HG03521 (cell line): ENCODE data around the gene IFNGR1.
"Not testable (repeated sequence)": the region's sequence is repeated elsewhere in the genome, so short reads cannot be mapped to it uniquely, and the experiment has no call there.

Experiments
- ATAC-seq: cut with Tn5 transposase; IDR thresholded peaks from one replicate; pipeline ENCODE4 v1.9.1; 2021; ENCODE audit warnings: mild to moderate bottlenecking, moderate library complexity; ENCODE audit not compliant: unreplicated experiment

IFNGR1 gene

DNA sequence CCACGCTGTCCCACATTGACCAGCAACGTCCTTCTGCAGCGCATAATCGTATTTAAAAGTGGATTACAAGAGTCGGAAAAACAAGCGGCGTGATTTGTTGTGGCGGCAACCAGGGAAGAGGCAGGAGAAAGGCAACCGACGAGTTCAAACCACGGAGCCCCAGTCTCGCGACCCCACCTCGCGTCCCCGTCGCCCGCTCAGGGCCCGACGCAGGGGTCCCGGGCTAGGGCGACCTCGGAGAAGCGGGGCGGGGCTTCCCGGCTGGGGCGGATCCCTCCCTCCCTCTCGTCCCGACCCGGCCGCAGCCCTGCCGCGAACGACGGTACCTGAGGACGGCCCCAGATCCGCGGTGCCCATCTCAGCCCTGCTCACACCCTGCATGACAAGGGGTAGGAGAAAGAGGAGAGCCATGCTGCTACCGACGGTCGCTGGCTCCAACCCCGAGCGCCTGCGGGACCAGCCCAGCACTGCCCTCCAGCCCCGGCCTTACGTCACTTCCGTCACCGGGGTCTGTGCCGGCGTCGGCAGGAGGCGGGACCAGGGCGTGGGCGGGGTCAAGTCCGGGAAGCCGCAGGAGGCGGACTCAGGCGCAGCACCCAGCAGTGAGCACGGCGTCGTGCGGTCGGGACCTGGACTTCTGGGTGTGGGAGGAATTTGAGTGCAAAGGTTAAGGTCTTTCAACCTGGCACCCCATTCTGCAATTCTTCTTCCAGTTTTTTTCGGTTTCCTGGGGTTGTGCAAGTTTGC lies at the start of gene IFNGR1:
Gene IFNGR1 (minus strand): TSS at position 469 of the 747 bp plus-strand sequence. CDS start 58 bp downstream, at position 411.
- ATAC-seq, result peak; percentile 91

DNA sequence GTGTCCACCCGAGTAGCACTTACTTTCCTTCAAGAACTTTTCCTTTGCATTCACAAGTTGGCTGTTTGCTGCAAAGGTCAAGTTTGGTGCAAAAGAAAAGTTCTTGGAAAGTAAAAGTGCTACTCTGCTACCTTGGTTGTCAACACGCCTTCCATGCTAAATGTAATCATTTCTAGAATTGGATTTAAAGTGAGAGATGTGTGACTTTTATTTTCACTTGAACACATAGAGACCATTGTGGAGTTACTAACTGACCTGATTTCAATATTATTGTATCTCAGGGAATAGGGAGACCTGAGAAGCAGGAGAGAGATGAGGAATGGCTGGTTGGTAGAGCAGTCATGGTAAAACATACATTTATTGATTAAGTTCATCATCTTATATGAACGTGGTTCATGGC lies 49.7 kb upstream of the IFNGR1 start:
- ATAC-seq, result no peak

DNA sequence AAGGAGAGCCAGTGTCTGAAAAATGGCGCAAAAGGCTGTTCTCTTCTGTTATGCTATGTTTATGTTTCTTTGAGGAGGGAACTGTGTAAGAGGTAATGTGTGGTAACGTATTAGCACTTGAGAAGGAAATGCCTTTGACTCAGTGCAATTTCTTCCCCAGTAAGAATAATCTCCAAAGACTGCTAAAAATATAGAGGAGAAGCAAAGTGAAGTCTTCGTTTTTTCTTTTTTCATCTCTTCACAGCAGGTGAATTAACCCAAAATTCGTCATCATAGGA lies 47.1 kb upstream of the IFNGR1 start:
- no peak for ATAC-seq

DNA sequence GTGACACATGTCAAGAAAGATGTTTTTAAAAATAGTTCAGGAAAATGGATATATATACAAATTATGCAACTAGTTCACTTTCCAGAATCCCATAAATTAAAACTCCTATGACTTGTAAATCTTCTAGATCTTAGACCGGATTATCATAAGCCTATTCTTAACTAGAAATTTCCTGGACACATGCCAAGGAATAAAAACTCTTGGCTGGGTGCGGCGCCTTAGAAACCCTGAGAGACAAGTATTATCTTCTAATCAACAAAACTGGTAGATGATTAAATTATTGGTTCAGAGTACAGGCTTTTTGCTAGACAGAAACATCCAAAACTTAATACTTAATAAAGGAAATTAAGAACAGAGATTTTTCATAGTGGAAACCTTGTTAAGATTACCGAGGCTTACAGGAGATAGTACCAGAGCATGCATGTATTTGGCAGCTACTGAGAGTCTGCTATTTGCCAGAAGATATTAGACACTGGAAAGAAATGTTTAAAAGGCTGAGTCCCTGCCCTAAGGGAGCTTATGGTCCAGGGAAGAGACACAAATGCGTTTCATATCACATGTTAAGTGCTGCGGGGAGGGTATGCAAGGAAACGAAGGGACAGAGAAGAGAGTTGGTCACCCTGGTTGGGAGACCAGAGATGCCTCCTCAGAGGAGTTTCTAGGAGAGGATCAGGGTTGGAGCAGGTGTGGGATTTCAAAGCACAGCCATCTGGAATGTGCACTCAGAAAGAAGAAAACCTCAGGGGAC lies 46.5 kb upstream of the IFNGR1 start:
- ATAC-seq, result no peak

DNA sequence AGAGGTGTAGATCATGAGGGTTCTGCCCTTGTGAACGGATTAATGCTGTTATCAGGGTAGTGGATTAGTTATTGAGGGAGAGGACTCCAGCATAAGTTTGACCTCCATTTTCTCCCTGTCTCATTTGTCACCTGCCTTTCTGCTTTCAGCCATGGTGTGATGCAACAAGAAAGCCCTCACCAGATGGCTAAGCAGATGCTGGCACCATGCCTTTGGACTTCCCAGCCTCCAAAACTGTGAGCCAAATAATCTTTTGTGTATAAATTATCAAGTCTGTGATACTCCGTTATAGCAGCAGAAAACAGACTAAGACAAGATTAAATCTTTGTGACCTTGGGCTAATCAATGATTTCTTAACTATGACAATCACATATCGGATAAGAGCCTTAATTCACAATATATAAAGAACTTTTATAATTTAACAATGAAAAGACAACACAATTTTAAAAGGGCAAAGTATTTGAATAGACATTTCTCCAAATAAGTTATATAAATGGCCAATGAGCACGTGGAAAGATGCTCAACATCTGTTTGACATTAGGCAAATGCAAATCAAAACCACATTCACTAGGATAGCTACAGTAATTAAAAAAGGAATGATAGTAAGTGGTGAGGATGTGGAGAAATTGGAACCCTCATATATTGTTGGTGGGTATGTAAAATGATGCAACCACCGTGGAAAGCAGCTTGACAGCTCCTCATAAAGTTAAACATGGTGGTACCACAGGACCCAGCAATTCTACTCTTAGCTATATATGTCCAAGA lies 45.3 kb upstream of the IFNGR1 start:
- no peak for ATAC-seq

DNA sequence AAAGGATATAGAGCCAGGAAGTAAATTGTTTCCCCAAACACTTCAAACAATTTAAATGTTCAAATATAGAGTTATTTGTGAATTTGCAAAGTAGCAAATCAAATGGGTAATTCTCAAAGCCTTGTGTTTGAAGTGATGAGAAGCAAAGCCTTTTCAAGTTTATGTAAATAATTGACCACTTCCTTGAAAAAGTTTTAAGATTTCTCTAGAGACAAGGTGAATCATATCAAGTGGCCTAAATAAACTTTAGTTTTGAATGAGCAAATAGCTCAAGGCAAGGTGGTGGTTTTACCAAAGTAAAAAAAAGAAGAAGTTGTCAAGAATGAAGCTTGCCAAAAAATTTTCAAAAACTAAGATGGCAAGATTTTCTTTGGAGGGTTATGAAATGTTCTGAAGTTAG lies 42.6 kb upstream of the IFNGR1 start:
- no peak for ATAC-seq

DNA sequence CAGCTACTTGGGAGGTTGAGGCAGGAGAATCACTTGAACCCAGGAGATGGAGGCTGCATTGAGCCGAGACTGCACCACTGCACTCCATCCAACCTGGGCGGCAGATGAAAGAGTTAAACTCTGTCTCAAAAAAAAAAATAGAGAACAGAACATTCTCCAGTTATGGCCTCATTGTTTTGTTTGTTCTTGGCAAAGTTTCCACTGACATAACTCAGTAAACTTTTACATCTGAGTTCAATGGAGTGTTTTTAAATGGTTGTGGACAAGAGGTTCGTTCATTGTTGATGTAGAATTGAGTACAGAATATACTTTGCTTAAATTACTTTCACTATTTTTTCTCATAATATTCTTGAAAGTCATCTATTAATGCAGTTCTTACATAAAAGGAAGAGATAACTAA lies 42.2 kb upstream of the IFNGR1 start:
- no peak for ATAC-seq

DNA sequence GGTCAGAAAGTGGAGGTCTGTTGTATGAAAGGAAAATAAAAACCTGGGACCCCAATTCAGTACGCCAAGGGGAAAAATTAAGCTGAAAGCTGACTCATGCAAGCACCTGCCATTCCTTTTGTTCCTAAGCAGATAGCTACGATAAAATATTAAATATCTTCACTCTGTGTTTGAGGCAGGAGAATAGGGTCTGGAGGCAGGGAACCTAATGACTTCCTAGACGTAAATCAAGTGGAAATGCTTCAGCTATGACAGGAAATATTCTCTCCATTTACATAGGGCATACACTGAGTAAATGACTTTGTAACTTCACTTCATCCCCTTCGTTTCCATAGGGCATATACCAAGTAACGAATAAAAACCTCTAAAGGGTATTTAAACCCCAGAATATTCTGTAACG lies 41.0 kb upstream of the IFNGR1 start:
- no peak for ATAC-seq

DNA sequence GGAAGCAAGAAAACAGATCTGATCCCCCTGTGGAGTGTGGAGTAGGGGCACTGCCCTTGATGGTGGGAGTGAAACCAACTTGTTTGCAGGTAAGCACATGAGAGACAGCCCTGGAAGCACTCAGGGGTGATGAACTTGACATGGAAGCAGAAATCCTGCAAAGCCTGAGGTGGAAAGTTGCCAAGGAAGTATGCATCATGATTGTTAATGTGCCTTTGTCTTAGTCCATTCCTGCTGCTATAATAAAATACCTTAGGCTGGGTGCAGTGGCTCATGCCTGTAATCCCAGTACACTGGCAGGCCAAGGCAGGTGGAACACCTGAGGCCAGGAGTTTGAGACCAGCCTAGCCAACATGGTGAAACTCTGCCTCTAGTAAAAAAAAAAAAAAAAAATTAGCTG lies 40.2 kb upstream of the IFNGR1 start:
- ATAC-seq, result no peak

DNA sequence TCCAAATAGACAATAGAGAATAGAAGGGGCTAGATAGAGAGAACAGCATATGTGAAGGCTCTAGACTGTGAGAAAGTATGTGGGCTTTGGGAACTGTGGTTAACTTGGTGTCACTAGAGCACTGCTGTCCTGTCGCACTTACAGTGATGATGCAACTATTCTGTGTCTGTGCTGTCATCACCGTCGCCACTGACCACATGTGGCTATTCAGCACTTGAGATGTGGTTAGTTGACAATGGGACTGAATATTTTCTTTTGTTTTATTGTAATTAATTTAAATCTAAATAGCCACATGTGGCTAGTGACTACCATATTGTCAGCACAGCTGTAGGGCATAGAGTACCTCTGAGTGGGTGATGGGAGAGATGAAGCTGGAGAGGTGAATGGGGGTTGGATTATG lies 39.0 kb upstream of the IFNGR1 start:
- no peak for ATAC-seq

DNA sequence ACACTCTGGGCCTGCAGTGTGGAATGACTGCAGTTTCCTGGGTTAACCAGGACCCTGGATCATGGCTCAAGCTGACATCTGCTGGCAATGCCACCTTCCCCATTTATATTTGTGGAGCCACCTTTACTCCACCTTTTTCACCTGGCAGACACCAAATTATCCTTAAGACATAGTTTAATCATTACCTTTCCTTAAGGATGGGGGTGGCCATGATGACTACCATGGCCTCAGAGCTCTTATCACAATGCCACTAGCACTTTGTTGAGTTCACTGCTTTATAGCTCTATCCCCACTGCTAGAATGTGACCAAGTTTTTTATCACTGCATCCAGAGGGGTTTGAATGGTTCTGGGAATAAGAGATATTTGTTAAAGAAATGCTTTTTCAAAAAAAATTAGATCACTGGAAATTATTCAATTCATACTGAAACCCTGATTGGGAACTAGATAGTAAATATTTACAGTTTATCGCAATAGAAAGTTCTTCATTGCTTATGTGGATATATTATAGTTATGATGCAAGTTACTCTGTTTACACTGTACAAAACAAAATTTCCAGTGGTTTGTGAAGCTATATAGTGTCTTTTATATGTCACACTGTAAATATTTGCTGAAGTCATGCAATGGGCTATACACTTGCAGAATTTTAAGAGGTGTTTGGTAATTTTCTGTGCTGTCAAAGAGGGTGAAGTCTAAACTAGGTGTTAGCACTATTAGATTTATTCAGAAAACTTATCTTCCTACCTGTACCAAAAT lies 37.3 kb upstream of the IFNGR1 start:
- no peak for ATAC-seq

DNA sequence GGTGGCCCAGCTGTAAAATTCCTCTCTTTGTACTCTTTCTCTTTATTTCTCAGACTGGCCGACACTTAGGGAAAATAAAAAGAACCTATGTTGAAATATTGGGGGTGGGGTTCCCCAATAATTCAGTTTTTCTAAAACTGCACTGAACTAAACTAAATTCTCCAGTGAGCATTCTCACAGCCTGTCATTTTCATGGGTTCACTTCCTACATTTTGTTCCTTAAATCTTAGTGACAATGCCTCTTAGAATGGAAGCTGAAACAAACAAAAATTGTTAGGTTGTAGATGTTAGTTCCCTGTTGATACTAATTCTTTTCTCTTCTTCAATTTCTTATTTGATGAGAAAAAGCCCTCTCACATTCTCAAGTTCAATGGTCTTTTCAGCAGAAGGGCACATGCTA lies 35.8 kb upstream of the IFNGR1 start:
- ATAC-seq, result no peak

DNA sequence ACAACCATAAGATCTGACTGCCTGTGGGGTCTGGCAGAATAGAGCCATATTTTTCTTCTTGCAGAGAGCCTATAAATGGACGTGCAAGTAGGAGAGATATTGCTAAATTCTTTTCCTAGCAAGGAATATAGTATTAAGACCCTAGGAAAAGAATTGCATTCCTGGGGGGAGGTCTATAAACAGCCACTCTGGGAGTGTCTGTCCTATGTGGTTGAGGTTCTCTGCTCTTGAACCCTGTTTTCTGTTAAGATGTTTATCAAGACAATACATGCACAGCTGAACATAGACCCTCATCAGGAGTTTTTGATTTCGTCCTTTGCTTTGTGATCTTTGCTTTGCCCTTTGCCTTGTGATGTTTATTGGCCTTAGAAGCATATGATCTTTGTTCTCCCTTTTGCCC lies 35.2 kb upstream of the IFNGR1 start:
- ATAC-seq, result not testable (repeated sequence)

DNA sequence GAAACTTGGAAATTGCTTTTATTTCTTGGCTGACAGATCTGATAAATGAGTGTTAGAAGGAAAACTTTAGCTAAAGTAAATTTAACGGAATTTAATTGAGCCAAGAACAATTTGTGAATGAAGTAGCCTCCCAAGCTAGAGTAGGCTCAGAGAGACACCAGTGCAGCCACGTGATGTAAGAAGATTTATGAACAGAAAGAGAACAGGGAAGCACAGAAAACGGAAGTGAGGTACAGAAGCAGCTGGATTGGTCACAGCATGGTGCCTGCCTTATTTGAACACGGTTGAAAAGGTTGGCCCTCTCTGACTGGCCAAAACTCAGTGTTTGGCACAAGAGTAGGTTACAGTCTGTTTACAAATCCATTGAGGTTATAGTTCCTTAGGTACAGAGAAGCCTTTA lies 29.5 kb upstream of the IFNGR1 start:
- ATAC-seq, result no peak

DNA sequence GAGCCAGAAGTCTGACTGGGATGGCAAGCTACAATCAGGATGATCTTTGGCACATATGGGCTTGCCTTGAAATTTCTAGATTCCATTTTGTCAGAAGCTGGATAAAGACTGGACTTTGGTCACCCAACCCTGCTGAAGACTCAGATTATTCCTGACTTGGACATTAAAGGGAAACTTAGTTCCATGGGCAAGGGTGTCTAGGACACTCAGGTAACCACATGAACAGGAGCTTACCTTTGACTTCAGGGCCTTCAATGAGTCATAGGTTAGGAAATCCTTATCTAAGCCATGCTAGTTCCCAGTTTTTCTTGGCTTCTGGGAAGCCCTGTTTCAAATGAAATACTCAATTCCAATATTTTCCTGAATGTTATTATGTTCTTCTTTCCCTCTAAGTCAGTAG lies 28.5 kb upstream of the IFNGR1 start:
- no peak for ATAC-seq

DNA sequence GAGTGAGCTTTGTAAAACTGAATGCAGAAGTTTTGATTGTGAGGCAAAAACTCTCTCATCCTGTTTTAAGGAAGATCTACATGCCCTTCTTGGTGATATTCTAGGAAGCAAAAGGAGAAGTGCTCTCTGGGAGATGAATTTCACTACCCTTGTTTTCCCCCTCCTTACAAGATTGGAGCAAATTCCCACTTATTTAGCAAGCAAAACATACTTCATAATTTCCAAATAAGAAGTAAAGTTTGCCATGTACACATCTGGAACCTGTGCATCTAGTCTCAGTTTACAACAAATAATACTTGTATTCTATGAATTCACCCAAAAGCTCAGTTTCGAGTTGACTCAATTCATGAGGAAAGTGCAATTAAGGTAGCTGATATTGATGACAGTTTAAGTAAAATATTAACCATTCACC lies 27.6 kb upstream of the IFNGR1 start:
- no peak for ATAC-seq

DNA sequence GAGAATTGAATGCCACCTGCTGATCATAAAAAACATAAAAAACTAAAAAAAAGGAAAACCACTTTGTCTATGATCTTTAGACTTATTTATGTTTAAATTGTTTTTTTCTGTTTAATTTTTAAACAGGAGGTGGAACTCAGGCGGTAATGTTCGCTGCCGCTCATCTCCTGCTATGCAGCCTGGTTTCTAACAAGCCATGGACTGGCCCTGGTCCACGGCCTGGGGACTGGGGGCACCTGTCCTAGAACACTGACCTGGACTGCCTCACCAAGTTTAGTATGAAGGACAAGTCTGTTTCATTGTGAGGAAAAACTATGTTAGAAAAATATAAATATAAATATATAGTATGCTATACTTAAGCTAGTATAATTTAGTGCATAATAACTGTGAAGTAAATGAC lies 27.0 kb upstream of the IFNGR1 start:
- no peak for ATAC-seq

DNA sequence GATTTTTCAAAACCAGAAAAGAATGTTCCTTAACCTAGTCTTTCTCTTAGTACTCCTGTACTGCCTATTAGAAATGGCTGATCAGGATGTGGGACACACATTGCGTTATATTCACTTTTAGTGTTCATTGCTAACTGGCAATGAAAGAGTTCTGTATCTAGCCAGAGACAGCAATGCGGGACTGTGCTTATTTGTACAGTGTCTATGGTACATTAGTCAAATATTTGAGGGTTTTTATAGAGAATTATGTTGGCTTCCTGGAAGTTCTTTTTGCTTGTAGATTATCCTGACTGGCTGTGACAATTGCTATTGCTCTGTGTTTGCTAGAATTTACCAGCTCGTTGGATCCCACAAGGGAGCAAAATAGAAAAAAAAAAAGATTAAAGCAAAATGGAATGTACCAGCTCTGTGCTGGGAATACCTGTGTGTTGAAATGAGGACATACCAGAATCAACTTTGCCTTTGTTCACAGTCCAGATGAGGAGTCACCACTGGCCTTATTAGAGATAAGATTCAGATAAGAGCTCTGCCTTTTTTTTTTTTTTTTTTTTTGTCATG lies 22.4 kb upstream of the IFNGR1 start:
- no peak for ATAC-seq

DNA sequence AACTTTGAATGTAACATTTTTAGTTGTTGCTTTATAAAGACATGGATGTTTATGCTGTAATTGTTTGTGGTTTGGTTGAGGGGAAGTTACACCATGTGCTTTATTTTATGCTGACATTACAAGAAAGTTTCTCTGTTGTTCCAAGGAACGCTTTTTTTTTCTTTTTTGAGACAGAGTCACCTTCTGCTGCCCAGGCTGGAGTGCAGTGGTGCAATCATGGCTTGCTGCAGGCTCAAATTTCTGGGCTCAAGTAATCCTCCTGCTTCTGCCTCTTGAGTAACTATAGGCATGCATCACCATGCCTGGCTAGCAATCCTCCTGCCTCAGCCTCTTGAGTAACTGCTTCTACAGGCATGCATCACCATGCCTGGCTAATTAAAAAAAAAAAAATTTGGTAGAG lies 21.0 kb upstream of the IFNGR1 start:
- ATAC-seq, result no peak

DNA sequence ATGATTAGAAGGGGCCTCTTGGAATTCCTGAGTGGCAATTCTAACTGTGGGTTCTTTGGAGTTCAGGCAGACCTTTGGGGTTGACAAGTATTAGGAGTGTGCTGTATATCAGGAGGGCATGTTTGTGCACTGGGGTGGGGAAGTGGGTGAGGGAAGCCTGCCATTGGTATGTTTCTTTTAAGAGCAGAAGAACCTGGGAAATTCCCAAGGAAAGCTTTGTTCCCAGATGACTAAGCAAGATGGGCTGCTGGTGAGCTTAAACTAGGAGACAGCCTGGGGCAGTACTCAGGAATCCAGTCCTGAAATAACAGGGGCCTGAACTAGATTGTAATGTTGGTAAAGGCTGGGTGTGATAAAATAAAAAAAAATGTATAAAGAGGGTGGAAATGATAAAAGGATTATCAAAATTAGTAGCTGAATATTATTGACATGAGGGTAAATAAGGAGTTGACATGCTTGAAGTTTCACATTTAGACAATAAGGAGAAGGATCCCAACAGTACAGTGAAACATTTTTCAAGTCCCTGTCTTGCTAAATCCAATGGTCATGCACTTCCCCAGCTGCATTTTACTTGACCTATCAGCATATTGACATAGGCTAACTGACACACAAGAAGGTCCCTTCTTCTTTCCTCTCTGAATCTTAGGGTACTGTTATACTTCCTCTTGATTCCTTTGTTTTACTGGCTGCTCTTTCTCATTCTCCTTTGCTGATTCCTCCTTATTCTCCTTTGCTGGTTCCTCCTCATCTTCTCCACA lies 18.4 kb upstream of the IFNGR1 start:
- no peak for ATAC-seq
